GM18519 (cell line): ENCODE results near the gene M1AP.

Experiments
- ATAC-seq: cut with Tn5 transposase; IDR thresholded peaks from one replicate; pipeline ENCODE4 v1.9.1; 2021; ENCODE audit warnings: mild to moderate bottlenecking, moderate library complexity; ENCODE audit not compliant: unreplicated experiment, low FRiP score

The M1AP gene

DNA sequence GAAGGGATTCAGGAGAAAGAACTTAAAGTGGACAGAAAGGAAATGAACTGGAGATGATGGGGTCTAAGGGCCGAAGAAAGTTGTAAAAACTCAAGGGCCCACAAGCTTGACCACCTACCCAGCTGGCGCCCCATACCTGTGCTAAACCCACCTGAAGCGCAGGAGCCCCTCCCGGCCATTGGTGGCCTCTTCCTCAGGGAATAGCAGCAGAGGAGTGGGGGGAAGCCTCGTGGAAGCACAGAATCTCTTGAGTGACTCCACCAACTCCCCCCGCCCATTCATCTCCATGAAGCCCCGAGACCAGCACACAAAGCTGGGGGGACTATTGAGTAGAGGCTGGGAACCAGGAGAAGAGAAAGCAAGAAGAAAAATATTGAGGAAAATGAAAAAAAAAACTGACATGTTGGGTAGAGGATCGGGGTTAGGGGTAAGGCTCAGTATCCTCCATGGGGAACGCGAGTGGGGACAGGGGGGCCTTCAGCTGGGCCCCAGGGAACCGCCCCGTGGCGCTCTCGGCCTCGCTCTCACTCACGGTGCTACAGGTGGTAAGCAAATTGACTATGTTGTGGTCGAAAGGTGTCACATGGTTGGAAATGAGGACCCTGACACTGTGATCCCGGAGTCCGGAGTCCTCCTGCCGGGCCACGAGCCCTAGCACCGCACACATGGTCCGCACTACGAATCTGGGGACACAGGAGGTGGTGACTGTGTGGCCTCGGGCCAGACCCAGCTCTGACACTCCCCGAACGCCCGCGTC, 119.4 kb downstream of the M1AP start:
- ATAC-seq = peak; percentile 5

DNA sequence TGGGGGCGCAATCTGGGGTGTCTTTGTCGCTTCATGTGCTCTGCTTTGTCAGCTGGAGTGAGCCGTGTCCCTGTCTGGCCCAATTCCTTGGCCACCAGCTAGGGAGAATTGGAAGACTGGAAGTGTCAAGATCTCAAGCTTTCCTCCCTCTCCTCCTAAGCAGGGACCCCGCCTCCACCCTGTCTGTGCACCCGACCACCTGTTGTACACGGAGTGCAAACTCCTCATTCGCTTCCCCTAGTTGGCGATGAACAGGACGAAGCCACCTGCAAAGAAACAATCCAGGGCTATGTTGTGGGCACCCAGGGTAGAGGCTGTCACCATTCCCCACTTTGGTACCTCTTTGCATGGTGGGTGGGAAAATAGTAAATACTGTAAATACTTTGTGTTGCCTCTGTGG, 120.4 kb downstream of the M1AP start:
- ATAC-seq = no peak

DNA sequence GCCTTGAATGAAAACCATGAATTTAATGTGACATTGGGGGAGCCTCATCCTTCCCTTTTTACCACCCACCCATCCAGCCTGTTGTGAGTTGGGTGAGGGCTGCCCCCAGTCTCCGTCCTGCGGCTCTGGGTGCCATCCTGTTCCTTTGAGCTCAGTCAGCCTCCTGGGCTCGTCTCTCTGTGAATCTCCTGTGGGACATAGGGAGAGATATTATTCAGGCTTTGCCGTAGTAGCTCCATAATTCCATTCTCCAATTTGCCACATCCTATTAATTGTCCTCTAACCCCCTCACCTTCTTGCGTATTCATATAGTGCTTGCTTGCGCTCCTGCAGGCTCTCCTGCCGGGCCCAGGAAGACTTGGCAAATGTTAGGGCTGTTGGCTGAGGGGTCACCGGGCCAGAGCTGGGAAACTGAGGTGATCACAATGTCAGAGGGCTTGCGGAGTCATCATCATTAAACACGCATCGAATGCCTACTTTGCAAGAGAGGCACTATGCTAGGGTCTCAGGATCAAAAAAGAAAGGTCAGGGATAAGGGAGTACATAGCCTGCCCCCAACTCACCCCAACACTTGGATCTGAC, 121.4 kb downstream of the M1AP start:
- ATAC-seq = no peak

DNA sequence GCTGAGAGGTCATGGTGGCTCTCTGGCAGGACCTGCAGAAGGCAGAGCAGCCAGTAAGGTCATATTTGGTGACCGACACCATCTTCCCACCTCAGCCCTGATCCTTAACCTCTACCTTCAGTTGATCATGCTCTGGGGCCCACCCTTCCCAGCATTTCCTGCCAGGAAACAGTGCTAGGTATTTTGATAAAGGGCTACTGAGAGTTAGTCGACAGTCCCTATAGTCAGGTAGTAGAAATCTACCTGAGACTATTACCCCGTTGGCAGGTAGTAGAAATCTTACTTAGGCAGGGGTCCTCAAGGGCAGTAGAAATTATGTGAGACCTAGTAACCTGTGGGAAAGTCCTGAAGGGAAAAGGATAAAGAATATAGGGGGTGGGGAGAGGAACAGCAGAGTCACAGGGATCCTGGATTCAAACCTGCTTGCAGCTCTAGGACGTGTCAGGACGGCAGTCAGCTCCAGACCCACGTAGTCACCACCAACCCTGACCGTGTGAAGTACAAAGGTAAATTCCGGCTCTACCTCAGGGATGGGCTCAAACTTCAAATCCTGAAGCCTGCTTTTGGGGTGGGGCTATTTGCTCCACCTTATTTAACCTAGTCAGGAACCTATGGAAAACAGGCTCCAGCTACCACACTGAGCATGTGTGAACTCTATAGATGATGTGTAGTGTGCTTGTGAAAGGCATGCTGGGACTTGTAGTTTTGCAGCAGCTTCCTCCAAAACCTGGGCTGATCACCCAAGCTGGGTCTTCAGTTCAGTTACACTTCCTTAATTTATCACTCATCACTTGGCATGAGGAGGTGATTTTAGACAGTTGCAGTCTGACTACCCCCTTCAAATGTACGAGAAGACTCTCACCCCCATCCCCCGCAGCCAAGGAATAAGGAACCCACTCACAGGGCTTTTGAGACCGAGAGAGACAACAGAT, 122.1 kb downstream of the M1AP start, which contains the start of gene DQX1:
Gene DQX1 (minus strand): TSS at position 515 of the 932 bp plus-strand sequence. CDS start 502 bp downstream, at position 13.
- ATAC-seq = peak; percentile 32

DNA sequence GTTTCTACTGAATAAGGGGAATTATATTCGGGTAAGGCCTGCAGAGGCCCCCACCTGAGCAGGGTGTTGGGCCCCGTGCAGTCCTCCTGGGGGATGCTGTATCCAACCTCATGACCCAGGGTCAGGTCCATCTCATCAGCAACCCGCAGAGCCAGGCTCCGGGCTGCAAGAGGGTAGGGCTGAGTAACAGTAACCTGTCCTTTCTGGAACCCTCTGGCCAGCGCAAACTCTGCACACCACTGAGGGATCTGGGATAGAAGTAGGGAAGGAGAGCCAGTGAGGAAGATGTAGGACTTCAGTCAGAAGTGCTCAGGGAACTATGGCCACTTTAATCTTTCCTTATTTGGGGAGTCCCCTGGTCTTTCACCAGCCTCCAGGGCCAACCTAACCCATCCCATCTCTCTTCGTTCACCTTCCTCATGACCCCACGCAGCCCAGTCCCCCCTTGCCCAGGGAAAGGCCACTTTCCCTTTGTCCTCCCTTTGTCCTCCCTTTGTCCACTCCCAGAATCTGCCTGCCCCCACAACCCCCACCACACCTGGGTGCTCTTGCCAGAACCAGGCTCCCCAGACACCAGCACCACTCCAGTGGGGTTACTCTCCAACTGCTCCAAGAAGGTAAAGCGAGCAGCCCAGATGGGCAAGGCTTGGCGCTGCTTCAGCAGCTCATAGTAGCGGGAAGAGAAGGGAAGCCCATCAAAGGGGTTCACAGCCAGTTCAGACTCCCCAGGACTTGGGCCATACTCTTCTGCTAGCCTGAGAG, 123.0 kb downstream of the M1AP start:
- no peak for ATAC-seq

DNA sequence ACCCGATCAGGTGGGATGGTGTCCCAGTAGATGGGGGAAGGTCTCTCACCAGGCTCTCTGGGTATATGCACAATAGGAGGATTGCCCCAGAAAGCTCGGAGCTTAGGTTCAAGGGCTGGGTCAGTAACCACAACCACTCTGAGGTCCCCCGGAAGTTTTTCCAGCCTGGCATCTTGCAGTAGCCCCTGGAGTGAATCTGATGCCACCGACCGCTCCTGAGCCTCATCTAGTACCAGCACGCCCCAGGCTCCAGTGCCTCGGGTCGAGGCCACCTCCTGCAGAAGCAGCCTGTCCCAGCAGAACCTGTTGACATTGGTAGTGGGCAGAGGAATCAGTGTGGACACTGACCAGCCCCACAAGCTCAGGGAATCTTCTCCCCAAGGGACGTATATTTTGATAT, 124.1 kb downstream of the M1AP start:
- no peak for ATAC-seq

DNA sequence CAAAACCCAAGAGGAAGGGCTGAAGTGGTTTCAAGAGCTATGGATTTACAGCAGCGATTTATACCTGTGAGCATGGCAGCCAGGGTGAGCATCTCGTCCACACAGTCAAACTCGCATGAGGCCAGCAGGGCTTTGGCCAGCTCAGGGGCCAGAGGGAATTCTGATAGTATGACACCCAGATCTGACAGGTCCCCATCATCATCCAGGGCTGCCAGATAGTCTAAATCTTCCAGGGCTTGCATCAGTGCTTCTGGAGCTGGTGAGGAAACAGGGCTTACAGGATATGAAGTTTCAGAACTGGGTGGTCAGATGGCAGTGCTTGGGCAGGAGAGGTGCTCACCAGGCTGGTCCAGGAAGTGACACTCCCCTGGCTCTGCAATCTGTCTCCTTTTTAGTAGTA, 125.6 kb downstream of the M1AP start:
- ATAC-seq = no peak

DNA sequence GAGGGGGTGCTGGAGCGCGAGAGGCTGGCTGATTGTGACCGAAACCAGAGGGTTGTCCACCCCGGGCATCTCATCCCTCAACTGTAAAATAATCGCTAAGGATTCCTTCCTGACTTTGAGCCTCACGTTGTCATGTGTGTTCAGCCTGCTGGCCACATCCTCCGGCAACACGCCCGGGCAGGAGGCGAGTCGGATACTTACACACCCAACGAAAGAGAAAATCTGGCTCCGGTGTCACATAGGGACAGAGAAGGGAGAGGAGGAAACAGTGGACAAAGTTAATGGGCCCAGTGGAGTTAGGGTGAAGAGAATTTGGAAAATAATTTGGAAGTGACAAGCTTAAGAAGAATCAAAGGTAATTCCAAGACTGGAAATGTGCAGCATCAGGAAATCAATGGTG, 131.5 kb downstream of the M1AP start:
- ATAC-seq = no peak

DNA sequence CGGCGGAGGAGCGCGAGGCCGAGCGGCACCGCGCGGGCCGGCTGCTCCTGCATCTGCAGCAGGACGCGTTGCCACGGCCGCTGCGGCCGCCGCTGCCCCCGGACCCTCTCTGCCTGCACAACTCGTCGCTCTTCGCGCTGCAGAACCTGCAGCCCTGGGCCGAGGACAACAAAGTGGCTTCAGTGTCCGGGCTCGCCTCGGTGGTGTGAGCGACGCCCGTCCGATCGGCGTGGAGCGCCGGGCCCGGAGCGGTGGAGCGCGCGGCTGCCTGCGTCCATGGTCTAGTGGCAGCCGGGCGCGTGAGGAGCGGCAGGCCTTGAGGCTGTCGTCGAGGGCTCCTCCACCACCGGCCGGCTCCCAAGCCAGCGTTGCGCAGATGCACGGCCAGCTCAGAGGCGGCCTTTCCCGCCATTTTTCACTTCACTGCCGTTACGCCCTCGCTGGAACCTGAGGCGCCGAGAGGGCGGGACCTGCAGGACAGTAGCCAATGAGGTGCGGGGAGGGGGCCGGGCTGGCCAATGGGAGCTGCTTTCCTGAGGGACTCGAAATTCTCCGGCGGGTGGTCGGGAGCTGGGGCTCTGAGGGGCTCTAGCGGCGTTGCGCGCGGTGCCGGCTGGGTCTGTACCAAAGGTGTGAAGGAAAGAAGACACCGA, 132.0 kb downstream of the M1AP start:
- ATAC-seq = no peak

DNA sequence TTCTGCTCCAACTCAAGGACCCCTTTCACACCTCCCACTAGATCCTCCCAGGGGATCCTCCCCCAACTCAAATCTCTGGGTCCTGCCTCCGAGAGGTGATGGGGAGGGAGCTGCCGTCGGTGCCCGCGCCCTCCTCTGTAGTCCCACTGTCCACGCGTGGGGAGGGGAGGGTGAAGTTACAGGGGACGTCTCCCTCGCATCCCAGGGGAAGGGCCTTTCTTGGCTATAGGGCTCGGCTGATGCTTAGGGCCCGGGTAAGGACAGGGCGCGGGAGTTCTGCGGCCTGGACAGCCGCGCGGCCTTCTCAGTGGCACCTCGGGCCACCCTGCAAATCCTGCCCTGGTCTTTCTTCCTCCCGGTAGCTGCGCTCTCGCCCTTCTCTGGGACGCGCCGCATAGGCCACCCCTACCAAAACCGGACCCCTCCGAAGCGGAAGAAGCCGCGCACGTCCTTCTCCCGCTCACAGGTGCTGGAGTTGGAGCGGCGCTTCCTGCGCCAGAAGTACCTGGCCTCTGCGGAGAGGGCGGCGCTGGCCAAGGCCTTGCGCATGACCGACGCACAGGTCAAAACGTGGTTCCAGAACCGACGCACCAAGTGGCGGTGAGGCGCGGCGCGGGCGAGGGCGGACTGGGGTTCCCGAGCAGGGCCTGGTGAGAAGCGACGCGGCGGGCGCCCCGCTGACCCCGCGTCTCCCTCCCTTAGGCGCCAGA, 132.7 kb downstream of the M1AP start:
- no peak for ATAC-seq

DNA sequence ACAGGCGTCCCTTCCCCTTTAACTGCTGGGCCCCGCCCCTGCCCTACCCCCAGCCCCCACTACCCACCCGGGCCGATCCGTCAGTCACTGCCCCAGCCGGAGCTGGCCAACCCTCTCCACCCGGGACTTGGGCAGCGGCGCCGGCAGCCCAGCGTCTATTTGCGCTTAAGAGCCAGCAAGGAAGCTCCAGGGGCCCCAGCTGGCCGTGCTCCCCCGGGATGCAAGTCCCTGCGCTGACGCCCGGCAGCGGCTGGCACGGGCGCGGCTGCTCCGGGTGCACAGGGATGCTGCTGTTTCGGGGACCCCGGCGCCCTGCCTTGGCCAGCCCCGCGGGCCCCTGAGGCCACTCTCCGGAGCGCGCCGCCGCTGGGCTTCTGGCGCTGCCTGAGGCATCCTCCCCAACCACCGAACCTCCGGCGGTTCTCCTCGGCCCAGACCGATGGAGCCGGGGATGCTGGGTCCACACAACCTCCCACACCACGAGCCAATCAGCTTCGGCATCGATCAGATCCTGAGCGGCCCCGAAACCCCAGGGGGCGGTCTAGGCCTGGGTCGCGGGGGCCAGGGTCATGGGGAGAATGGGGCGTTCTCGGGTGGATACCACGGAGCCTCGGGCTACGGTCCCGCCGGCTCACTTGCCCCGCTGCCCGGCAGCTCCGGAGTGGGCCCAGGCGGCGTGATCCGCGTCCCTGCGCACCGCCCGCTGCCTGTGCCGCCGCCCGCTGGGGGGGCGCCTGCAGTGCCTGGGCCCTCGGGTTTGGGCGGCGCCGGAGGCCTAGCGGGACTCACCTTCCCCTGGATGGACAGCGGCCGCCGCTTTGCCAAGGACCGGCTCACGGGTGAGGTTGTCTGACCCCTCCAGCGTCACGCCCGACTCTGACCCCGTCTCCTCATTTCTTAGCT, 133.5 kb downstream of the M1AP start, which contains the start of gene TLX2:
Gene TLX2 (plus strand): TSS at position 83 of the 903 bp plus-strand sequence. CDS start 357 bp downstream, at position 440.
- ATAC-seq = no peak

DNA sequence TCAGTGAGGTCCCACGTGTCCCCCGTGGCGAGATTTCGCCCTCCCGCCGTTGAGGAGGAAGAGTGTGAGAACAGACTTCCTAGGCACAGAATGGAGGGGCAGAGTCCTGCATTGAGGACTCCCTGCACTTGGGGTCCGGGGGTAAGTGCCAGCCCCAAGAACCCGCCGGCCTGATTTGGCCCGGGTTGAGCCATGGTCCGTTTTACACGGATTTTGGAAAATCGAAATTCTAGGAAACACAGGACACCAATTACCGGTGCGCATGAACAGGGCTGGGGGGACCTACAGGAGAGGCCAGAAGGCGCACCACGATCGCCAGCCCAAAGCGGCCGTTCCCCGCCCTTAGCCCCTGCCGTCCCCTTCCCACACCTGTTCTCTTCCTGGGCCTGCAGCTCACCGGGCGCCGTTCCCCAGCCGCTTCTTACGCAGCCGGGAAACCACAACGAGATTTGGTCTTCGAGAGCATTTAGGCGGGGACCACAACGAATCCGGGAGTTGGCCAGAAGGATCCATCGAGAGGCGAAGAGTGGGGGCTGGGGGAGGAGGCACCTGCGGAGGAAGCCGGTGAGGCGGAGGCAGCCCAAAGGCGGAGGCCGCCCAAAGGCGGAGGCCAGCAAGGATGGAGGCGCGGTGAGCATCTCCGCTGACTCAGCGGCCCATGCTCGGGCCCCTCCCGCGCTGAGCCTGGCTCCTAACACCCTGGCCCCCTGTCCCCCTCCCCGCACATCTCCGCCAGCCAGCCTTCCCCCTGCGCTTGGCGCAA, 134.3 kb downstream of the M1AP start:
- no peak for ATAC-seq

DNA sequence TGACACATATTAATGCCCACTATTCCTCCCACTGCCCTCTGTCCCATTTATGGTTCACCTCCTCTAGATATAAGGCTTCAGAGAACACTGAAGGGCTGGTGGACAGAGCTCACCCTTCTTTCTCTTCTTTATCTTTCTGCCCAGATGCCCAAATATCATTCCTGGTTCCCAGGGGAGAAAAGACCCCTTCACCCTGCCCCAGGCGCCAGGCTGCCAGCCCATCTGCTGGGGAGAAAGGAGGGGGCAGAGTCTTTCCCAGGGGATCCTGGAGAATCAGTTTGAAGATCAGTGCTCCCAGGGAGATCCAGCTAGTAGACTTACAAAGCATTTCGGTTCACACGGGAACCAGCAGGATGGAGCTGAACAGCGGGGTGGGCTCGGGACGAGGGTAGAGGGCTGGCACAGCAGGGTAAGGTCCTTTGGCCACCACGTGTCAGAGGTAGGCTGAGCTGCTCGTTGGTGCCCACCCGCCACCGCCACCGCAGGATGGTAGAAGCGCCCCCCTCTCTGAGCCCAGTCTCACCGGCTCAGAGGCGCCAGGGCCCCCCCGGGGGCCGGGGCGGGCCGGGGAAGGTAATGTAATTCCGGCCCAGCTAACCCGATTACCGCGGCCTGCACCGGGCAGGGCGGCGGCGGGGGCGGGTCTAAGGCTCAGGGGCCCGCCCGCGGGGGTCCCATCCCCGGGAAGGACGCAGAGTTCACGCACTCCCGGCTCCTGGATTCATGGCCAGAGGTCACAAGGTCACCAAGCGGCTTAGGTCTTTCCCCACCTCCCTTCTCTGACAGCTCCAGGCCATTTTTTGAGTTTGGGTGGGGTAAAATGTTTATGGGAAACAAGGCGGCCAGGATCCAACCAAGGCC, 135.2 kb downstream of the M1AP start:
- ATAC-seq = no peak

DNA sequence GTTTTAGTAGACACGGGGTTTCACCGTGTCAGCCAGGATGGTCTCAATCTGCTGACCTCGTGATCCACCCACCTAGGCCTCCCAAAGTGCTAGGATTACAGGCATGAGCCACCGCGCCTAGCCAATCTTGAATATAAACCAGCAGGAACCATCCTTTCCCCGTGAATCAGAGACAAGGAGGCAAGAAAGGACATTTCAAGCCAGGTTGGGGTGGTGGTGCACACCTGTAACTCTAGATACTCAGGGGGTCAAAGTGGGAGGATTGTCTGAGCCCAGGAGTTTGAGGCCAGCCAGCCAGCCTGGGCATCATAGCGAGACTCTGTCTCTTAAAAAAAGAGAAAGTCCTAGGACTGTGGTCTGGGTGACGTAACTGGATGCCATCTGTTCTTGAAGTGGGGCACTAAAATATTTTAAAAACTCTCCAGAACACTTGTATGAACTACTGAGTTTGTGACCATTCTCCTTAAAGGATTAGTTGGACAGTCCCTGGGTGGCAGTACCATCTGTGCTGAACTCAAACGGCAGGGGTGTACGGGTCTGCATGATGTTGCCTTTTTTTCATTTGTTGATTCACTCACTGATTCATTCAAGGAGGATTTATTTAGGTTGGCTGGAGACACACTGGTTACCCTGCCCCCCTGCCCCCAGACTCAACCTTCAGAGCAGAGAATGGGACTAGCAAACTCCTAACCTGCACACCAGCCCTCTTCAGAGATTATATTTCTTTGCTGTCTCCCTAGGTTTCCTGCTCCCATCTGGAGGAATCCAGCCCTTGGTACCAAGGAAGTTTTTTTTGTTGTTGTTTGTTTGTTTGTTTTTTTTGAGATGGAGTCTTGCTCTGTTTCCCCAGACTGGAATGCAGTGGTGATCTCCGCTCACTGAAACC, 136.8 kb downstream of the M1AP start:
- no peak for ATAC-seq

DNA sequence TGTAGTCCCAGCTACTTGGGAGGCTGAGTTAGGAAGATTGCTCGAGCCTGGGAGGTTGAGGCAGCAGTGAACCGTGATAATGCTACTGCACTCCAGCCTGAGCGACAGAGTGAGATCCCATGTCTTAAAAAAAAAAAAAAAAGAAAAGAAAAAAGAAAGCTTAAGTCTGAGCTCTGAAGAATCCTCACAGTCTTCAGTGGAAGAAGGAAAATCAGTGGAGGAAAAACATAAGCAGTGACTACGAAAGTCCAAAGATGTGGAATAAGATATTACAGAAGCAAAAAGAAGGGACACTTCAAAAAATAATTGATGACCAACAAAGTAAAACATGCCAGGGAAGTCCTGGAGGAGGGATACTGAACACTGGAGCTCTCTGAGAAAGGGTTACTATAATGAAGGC, 137.9 kb downstream of the M1AP start:
- ATAC-seq = no peak
